SU-DHL-6 (cell line): ENCODE data around the gene MTARC1.

ENCODE experiments used
- CTCF ChIP-seq: fragments of 200-600 bp; sonication (generic); IDR thresholded peaks from one replicate; pipeline ENCODE4 v1.5.1; 2017; ENCODE audit warnings: antibody characterized with exemption, mild to moderate bottlenecking, low read length, moderate library complexity; ENCODE audit not compliant: insufficient read depth, poor library complexity, severe bottlenecking
- EZH2phosphoT487 ChIP-seq: fragments of 200-600 bp; sonication (generic), shearing (Covaris generic); conservative IDR thresholded peaks from 2 replicates; pipeline ENCODE4 v1.6.1; 2018; ENCODE audit warnings: mild to moderate bottlenecking, antibody characterized with exemption, low read length, moderate library complexity, mixed read lengths

- TF ChIP-seq CTCF, result no peak
- no peak for TF ChIP-seq EZH2phosphoT487
These were observed 25.6 kb downstream of the MTARC1 start for GRCh38 chr1:220812308-220812707.
